HG03103 (cell line): ENCODE measurements around the gene ATG9B.
"Not testable (repeated sequence)": the region's sequence is repeated elsewhere in the genome, so short reads cannot be mapped to it uniquely, and the experiment has no call there.

Source experiments
- ATAC-seq: cut with Tn5 transposase; IDR thresholded peaks from one replicate; pipeline ENCODE4 v1.9.1; 2021; ENCODE audit warnings: low read depth; ENCODE audit not compliant: unreplicated experiment

The ATG9B gene

GRCh38 chr7:151058781-151059366, 34.6 kb upstream of the ATG9B start:
- ATAC-seq: no peak

- peak; percentile 80 for ATAC-seq
Measured at GRCh38 chr7:151057989-151058780, 33.9 kb upstream of the ATG9B start.

DNA sequence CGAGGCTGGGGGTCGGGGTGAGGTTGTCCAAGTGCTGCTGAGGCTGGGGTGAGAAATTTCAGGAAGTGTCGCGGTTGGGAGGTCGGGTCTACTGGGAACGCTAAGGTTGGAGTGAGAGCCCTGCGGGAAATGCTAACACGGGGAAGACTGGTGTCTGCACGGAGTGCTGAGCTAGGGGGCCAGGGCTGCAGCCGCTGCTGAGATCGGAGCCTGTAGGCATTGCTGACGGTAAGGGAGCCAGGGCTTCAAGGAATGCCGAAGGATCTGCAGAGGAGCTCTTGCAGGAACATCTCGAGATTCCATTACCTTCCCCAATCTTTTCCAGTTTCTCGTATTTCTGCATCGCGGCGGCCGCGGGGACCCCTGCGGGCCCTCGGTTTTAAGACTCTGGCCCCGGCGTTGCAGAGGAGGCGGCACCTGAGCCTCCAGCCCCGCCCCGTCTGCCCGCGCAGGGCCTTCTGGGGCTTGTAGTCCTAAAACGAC, 33.3 kb upstream of the ATG9B start, which contains the start of gene CDK5:
CDK5 (minus strand) TSS at position 392 of the 483 bp plus-strand sequence; CDS start at position 343, 49 bp downstream.
- ATAC-seq: peak; percentile 8

DNA sequence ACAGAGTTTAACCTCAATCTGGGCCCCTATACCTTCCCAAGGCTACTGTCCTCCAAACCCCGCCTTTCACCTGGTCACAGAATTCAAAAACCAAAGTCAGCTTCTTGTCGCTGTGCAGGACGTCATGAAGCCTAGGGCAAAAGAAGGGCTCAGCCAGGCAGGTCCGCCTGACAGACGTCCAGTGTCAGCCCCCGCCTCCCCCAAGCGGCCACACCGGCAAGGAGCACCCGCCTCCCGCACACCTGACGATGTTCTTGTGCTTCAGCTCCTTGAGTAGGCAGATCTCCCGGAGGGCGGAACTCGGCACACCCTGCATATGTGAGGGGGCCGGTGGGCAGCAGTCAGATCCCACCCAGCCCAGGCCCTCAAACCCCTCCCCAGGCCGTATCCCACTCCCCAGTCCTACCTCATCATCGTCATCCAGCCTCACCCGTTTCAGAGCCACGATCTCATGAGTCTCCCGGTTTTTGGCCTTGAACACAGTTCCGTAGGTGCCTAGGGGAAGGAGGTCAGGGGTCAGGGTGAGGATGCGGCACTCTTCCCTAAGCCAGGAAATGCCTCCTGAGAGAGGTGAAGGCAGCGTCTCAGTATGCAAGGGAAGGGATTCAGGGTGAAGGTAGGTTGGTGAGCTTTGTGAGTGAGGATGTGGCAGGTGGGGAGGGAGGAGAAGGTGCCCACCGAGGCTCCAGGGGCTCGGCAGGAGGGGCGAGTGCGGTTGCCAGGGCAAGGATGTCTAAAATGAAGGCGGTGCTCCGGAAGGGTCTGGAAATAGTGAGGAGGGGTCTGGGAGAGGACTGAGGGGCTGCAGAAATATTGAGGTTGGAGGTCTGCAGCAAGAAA, 32.6 kb upstream of the ATG9B start:
- no peak for ATAC-seq

DNA sequence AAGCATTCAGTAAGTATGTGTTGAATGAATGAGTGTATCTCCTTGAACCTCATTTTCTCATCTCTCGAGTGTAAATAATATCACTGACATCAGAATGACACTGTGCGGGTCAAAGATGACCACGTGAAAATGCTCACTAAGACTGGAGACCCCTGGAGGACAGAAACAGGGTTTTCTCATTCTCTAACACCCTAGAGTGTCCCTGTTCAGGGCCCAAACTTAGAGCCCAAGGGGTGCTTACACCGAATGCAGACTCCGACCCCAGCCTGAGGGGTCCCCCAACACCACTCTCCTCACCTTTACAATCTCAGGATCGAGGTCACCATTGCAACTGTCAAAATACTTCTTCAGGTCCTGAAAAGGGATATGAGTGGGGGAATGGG, 32.0 kb upstream of the ATG9B start:
- ATAC-seq: no peak

DNA sequence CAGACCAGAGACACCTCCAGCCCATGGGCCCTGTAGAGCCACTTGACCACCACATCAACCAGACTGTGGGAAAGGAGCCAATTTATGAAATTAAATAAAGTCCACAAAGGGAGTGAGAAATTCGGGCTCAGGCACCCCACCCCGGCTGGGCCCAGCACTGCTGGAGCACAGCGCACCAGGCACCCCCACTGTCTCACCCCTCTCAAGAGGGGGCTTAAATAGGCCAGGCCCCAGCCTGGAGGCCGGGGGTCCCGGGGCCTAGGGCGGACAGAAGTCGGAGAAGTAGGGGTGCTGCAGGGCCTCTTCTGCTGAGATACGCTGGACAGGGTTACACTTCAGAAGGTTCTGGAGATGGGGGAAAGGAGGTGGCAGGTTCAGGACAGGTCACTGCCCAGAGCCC, 29.5 kb upstream of the ATG9B start:
- ATAC-seq: no peak

GRCh38 chr7:151053096-151053495, 28.8 kb upstream of the ATG9B start:
- ATAC-seq: no peak

DNA sequence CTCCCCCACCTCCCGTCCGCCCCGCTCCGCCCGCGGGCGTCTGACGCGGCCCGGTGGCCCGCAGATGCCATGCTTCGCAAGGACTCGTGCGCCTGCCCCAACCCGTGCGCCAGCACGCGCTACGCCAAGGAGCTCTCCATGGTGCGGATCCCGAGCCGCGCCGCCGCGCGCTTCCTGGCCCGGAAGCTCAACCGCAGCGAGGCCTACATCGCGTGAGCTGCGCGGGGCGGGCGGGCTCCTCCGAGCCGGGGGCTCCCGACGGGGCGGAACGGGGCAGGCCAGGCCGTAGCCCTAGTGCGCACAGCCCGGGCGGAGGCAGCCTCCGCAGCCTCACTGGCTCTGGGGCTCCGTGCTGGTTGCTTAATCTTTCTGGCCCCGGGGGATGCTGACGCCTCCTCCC, 26.8 kb upstream of the ATG9B start:
- no peak for ATAC-seq

GRCh38 chr7:151048911-151049463, 24.7 kb upstream of the ATG9B start:
- ATAC-seq: no peak

- no peak for ATAC-seq
Measured at GRCh38 chr7:151047976-151048815, 23.9 kb upstream of the ATG9B start, which contains the start of gene ASIC3. Gene ASIC3 (plus strand): TSS chr7:151048531. CDS start chr7:151048886, 355 bp downstream.

- no peak for ATAC-seq
Measured at GRCh38 chr7:151046603-151047573, 22.6 kb upstream of the ATG9B start.

DNA sequence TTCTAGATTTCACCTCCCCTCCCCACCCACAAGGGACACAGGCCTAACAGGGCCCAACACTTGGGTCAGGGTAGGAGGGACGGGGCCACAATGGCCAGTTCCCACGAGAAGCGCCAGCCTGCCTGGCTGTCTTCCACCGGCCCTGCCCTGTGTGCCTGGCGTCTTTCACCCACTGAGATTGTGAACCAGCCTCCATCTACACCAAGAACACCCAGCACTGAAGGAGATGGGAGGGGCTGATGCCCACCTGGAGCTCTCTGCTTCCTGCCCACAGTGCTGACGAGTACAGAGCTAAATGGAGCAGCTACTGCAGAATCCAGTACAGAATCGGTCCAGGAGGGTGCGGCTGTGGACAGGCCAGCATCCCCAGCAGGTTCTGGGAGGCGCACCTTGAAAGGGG, 21.7 kb upstream of the ATG9B start:
- no peak for ATAC-seq

DNA sequence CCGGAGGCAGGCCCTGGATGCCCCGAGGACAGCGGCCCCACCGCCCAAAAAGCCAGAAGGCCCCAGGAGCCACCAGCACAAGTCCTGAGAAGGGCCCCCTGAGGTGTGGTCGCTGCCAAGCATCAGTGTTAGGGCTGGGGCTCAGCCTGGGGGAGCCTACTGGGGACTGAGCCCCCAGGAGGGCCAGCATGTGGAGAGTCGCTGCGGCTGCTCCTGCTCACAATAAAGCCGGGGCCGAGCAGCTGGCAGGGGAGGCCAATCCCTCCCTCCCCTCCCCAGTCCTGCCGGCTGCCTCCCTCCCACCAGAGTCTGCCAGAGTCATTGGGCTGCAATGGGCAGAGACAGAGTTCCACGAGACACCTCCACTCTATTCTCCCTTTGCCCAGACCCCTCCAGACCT, 21.0 kb upstream of the ATG9B start:
- no peak for ATAC-seq

DNA sequence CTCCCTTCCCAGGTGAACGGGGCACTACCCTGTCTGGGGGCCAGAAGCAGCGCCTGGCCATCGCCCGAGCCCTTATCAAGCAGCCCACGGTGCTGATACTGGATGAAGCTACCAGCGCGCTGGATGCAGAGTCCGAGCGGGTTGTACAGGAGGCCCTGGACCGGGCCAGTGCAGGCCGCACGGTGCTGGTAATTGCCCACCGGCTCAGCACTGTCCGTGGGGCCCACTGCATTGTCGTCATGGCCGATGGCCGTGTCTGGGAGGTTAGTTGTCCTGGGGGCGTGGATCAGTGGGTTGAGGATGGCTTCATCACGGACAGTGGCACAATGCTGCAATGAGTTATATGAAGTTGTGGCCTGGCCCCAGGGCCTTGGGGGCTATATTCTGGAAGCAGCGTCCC, 19.7 kb upstream of the ATG9B start:
- no peak for ATAC-seq

DNA sequence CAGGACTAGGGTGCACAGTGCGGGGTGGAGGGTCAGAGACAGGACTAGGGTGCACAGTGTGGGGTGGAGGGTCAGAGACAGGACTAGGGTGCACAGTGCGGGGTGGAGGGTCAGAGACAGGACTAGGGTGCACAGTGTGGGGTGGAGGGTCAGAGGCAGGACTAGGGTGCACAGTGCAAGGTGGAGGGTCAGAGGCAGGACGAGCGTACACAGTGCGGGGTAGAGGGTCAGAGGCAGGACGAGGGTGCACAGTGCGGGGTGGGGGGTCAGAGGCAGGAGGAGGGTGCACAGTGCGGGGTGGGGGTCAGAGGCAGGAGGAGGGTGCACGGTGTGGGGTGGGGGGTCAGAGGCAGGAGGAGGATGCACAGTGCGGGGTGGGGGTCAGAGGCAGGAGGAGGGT, 19.2 kb upstream of the ATG9B start:
- not testable (repeated sequence) for ATAC-seq

GRCh38 chr7:151040616-151041375, 16.5 kb upstream of the ATG9B start:
- no peak for ATAC-seq

DNA sequence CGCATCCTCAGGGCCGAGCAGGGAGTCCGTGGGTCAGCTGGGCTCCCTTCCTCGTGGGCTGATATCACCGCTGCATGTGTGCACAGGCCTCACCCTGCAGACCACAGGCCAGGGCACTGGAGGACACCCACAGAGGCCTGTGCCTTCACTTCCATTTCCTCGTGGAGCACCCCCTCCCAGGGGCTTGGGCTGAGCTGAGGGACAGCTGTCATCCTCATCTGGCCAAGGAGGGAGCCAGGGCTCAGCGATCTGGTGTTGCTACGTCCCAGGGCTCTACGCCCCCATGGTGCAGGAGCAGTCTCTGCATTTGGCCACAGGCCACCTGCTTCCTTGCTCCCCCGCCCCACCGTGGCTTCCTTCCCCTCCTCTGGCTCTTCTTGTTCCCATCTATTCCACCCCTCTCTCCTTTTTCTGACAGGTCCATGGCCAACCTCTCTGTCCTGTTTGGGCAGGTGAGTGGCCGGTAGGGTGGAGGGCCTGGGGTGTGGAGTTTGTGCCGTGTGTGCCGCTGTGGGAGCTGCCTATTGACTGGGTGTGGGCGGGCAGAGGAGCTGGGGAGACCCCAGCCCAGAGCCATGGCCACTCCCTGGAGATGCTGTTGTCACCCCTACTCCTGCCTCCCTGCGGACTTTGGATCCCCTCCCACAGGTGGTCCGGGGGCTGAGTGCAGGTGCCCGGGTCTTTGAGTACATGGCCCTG, 15.7 kb upstream of the ATG9B start:
- no peak for ATAC-seq
